Esophagus squamous epithelium (tissue), 4 donors: ENCODE results near the gene LRP1.

Experiments
- POLR2A ChIP-seq, 4 donors: fragments of 450-650 bp; IDR thresholded peaks; one replicate each; pipeline ENCODE4 v1.6.1; 2017; ENCODE audit warnings: antibody characterized with exemption in 4 of 4, mild to moderate bottlenecking in 4 of 4, moderate library complexity in 3 of 4
- TF ChIP-seq, protein P1 (sequence below), 6 experiments: fragments of 450-650 bp in 4 of 6; fragments of 200-600 bp in 2 of 6; sonication (generic) in 2 of 6; IDR thresholded peaks; one replicate each; pipeline ENCODE4 v1.5.1; 2016 to 2019; ENCODE audit warnings: antibody characterized with exemption in 6 of 6, mild to moderate bottlenecking in 4 of 6, moderate library complexity in 4 of 6

GRCh38 chr12:57170408-57170807, 42.1 kb downstream of the LRP1 start:
- TF ChIP-seq, protein P1, sequence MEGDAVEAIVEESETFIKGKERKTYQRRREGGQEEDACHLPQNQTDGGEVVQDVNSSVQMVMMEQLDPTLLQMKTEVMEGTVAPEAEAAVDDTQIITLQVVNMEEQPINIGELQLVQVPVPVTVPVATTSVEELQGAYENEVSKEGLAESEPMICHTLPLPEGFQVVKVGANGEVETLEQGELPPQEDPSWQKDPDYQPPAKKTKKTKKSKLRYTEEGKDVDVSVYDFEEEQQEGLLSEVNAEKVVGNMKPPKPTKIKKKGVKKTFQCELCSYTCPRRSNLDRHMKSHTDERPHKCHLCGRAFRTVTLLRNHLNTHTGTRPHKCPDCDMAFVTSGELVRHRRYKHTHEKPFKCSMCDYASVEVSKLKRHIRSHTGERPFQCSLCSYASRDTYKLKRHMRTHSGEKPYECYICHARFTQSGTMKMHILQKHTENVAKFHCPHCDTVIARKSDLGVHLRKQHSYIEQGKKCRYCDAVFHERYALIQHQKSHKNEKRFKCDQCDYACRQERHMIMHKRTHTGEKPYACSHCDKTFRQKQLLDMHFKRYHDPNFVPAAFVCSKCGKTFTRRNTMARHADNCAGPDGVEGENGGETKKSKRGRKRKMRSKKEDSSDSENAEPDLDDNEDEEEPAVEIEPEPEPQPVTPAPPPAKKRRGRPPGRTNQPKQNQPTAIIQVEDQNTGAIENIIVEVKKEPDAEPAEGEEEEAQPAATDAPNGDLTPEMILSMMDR (IDR thresholded peaks at IDR 0.05) = no peak
- TF ChIP-seq POLR2A (IDR thresholded peaks at IDR 0.05) = no peak
